SU-DHL-6 (cell line): Measurements from ENCODE around the gene ZNF775.

ENCODE experiments used
- CTCF ChIP-seq: fragments of 200-600 bp; sonication (generic); IDR thresholded peaks from one replicate; pipeline ENCODE4 v1.5.1; 2017; ENCODE audit warnings: antibody characterized with exemption, mild to moderate bottlenecking, low read length, moderate library complexity; ENCODE audit not compliant: insufficient read depth, poor library complexity, severe bottlenecking
- EZH2phosphoT487 ChIP-seq: fragments of 200-600 bp; sonication (generic), shearing (Covaris generic); conservative IDR thresholded peaks from 2 replicates; pipeline ENCODE4 v1.6.1; 2018; ENCODE audit warnings: mild to moderate bottlenecking, antibody characterized with exemption, low read length, moderate library complexity, mixed read lengths

DNA sequence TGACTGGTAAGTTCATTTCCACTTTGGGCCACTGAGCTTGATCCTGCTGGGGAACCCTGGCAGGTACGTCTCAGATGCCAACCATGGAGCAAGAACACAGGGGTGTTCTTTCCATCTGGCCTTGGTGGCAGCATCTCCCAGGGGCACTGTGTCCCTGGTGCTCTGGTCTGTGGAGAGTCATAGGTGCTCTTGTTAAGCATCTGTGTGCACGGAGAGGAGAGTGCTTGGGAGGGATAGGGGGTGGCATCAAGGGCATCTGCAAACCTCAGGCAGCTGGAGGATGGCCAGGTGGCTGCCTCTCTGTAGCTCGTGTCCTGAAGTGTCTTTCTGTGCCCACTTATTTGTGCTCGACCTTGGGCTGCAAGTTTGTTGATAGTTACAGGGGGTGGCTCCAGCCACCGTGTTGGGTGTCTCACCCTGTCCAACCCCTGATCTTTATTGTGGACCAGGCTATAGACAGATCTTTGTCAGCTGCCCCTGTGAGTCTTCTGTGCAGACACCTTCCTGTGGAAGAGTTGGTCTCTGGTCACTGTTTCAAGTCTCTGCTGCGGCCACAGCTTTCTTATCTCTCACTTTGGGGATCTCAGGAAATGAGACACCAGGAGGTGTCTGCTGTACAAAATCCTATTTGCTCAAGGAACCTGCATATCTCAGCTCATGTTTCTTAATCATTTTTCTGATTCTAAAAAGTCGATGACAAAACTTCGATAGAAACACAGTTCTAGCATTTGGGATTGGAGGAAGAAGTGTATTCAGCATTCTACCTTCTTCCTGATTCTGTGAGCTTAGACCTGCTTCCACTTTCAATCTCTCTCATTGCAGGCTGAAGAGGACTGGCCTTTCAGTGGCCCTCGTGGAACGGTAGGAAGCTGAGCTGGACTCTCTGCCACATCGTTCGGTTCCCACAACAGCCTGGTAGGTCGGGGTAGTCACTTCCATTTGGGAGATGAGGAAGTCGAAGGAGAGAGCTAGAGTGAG lies 54.1 kb downstream of the ZNF775 start:
- no peak for TF ChIP-seq CTCF
- no peak for TF ChIP-seq EZH2phosphoT487
